Measurements from ENCODE around the gene IRF2BPL.

Gene IRF2BPL

GRCh38 chr14:77064521-77065178 is 36.1 kb upstream of the IRF2BPL start:
- no peak for FAIRE-seq
- TF ChIP-seq TAF1 (IDR thresholded peaks at IDR 0.05; ENCODE audit: borderline replicate concordance, low read depth, low read length) (no peak), POLR2AphosphoS5 (IDR thresholded peaks at IDR 0.05; ENCODE audit: low read depth, low read length) (no peak), POLR2A (IDR thresholded peaks at IDR 0.05; ENCODE audit: low read depth, low read length) (no peak)
- DNase-seq (ENCODE audit: insufficient read length), result no peak

GRCh38 chr14:77063571-77064171 is 35.2 kb upstream of the IRF2BPL start:
- DNase-seq (ENCODE audit: insufficient read length) (no peak), FAIRE-seq (no peak)
- no peak for TF ChIP-seq POLR2AphosphoS5 (IDR thresholded peaks at IDR 0.05; ENCODE audit: low read depth, low read length)
- TF ChIP-seq TAF1 (IDR thresholded peaks at IDR 0.05; ENCODE audit: borderline replicate concordance, low read depth, low read length), result no peak
- no peak for TF ChIP-seq POLR2A (IDR thresholded peaks at IDR 0.05; ENCODE audit: low read depth, low read length)

GRCh38 chr14:77062261-77062660 is 33.8 kb upstream of the IRF2BPL start:
- FAIRE-seq, result no peak
- TF ChIP-seq POLR2AphosphoS5 (IDR thresholded peaks at IDR 0.05; ENCODE audit: low read depth, low read length) (no peak), TAF1 (IDR thresholded peaks at IDR 0.05; ENCODE audit: borderline replicate concordance, low read depth, low read length) (no peak), POLR2A (IDR thresholded peaks at IDR 0.05; ENCODE audit: low read depth, low read length) (no peak)
- no peak for DNase-seq (ENCODE audit: insufficient read length)

- no peak for TF ChIP-seq POLR2AphosphoS5 (IDR thresholded peaks at IDR 0.05; ENCODE audit: low read depth, low read length)
- TF ChIP-seq POLR2A (IDR thresholded peaks at IDR 0.05; ENCODE audit: low read depth, low read length), result no peak
- no peak for TF ChIP-seq TAF1 (IDR thresholded peaks at IDR 0.05; ENCODE audit: borderline replicate concordance, low read depth, low read length)
- no peak for FAIRE-seq
- DNase-seq (ENCODE audit: insufficient read length), result no peak
Measured at GRCh38 chr14:77061630-77062257, 33.2 kb upstream of the IRF2BPL start.

- FAIRE-seq, result no peak
- TF ChIP-seq POLR2AphosphoS5 (IDR thresholded peaks at IDR 0.05; ENCODE audit: low read depth, low read length), result no peak
- no peak for TF ChIP-seq TAF1 (IDR thresholded peaks at IDR 0.05; ENCODE audit: borderline replicate concordance, low read depth, low read length)
- TF ChIP-seq POLR2A (IDR thresholded peaks at IDR 0.05; ENCODE audit: low read depth, low read length), result no peak
- no peak for DNase-seq (ENCODE audit: insufficient read length)
Measured at GRCh38 chr14:77059276-77059915, 30.9 kb upstream of the IRF2BPL start.

- FAIRE-seq (no peak), DNase-seq (ENCODE audit: insufficient read length) (no peak)
- TF ChIP-seq POLR2A (IDR thresholded peaks at IDR 0.05; ENCODE audit: low read depth, low read length) (no peak), POLR2AphosphoS5 (IDR thresholded peaks at IDR 0.05; ENCODE audit: low read depth, low read length) (no peak), TAF1 (IDR thresholded peaks at IDR 0.05; ENCODE audit: borderline replicate concordance, low read depth, low read length) (no peak)
Measured at GRCh38 chr14:77058785-77059184, 30.3 kb upstream of the IRF2BPL start.

- TF ChIP-seq POLR2AphosphoS5 (IDR thresholded peaks at IDR 0.05; ENCODE audit: low read depth, low read length) (no peak), TAF1 (IDR thresholded peaks at IDR 0.05; ENCODE audit: borderline replicate concordance, low read depth, low read length) (no peak), POLR2A (IDR thresholded peaks at IDR 0.05; ENCODE audit: low read depth, low read length) (no peak)
- DNase-seq (ENCODE audit: insufficient read length) (no peak), FAIRE-seq (no peak)
Measured at GRCh38 chr14:77058117-77058516, 29.6 kb upstream of the IRF2BPL start.

GRCh38 chr14:77055981-77056380 is 27.5 kb upstream of the IRF2BPL start:
- TF ChIP-seq POLR2A (IDR thresholded peaks at IDR 0.05; ENCODE audit: low read depth, low read length) (no peak), TAF1 (IDR thresholded peaks at IDR 0.05; ENCODE audit: borderline replicate concordance, low read depth, low read length) (no peak), POLR2AphosphoS5 (IDR thresholded peaks at IDR 0.05; ENCODE audit: low read depth, low read length) (no peak)
- no peak for DNase-seq (ENCODE audit: insufficient read length)
- no peak for FAIRE-seq

- TF ChIP-seq TAF1 (IDR thresholded peaks at IDR 0.05; ENCODE audit: borderline replicate concordance, low read depth, low read length), result no peak
- no peak for TF ChIP-seq POLR2A (IDR thresholded peaks at IDR 0.05; ENCODE audit: low read depth, low read length)
- no peak for TF ChIP-seq POLR2AphosphoS5 (IDR thresholded peaks at IDR 0.05; ENCODE audit: low read depth, low read length)
- DNase-seq (ENCODE audit: insufficient read length), result no peak
- no peak for FAIRE-seq
Measured at GRCh38 chr14:77055306-77055705, 26.8 kb upstream of the IRF2BPL start.

- peak; percentile 88 for FAIRE-seq
- DNase-seq (ENCODE audit: insufficient read length), result peak; percentile 83
Measured at GRCh38 chr14:77053046-77053841, 24.7 kb upstream of the IRF2BPL start.

More at GRCh38 chr14:77053046-77053841, 24.7 kb upstream of the IRF2BPL start:
- no peak for TF ChIP-seq POLR2AphosphoS5 (IDR thresholded peaks at IDR 0.05; ENCODE audit: low read depth, low read length)
- TF ChIP-seq TAF1 (IDR thresholded peaks at IDR 0.05; ENCODE audit: borderline replicate concordance, low read depth, low read length), result no peak
- TF ChIP-seq POLR2A (IDR thresholded peaks at IDR 0.05; ENCODE audit: low read depth, low read length), result no peak
